ENCODE measurements around the gene OR7A5. TPM values are rescaled to one million over a fixed set of nuclear protein-coding genes. Genes with fewer than 3 reads are reported as not detected.
A peak's percentile ranks its signal among the peaks of the same experiment; 100 is the strongest.
"Not testable (repeated sequence)": the region's sequence is repeated elsewhere in the genome, so short reads cannot be mapped to it uniquely, and the experiment has no call there.

The OR7A5 gene
- total and polyA plus RNA-seq, 2 donors from 2014 or later: not detected

DNA sequence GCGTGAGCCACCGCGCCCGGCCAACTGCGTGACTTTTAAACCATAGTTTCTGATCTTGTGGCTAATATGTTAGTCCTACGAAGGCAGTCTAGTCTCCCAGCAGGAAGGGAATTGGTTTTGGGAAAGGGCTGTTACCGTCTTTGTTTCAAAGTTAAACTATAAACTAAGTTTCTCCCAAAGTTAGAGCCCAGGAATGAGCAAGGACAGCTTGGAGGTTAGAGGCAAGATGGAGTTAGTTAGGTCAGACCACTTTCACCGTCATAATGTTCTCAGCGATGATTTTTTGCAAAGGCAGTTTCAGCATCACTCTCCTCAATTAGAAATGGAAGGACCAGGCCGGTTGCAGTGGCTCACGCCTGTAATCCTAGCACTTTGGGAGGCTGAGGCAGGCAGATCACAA is 39.0 kb downstream of the OR7A5 start:
- Histone ChIP-seq H3K36me3 (ENCODE audit: control insufficient read depth in 2 of 3, insufficient read depth in 3 of 3, low read length in 3 of 3) (no peaks in the 10 kb centered on the region), H3K27ac (ENCODE audit: low read depth in 2 of 2, low read length in 2 of 2) (no peak overlapping the region), H3K27me3 (ENCODE audit: control insufficient read depth, insufficient read depth, low read length) (no peaks in the 10 kb centered on the region), H3K4me3 (ENCODE audit: low read length in 3 of 3) (no peak overlapping the region), H3K9me3 (ENCODE audit: control insufficient read depth in 2 of 3, insufficient read depth in 1 of 3, low read length in 3 of 3) (no peaks in the 10 kb centered on the region), H3K9ac (ENCODE audit: low read length in 3 of 3) (no peak overlapping the region), H3K4me1 (ENCODE audit: control insufficient read depth in 2 of 3, insufficient read depth in 2 of 3, low read depth in 1 of 3, low read length in 3 of 3) (no peaks in the 10 kb centered on the region)
- DNase-seq (no peak), FAIRE-seq (no peak)
- TF ChIP-seq, protein P1, sequence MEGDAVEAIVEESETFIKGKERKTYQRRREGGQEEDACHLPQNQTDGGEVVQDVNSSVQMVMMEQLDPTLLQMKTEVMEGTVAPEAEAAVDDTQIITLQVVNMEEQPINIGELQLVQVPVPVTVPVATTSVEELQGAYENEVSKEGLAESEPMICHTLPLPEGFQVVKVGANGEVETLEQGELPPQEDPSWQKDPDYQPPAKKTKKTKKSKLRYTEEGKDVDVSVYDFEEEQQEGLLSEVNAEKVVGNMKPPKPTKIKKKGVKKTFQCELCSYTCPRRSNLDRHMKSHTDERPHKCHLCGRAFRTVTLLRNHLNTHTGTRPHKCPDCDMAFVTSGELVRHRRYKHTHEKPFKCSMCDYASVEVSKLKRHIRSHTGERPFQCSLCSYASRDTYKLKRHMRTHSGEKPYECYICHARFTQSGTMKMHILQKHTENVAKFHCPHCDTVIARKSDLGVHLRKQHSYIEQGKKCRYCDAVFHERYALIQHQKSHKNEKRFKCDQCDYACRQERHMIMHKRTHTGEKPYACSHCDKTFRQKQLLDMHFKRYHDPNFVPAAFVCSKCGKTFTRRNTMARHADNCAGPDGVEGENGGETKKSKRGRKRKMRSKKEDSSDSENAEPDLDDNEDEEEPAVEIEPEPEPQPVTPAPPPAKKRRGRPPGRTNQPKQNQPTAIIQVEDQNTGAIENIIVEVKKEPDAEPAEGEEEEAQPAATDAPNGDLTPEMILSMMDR (IDR thresholded peaks at IDR 0.05; ENCODE audit: borderline replicate concordance, extremely low read depth, insufficient read depth): no peak
- intact Hi-C loops (cut with DNase I): no loop called here

DNA sequence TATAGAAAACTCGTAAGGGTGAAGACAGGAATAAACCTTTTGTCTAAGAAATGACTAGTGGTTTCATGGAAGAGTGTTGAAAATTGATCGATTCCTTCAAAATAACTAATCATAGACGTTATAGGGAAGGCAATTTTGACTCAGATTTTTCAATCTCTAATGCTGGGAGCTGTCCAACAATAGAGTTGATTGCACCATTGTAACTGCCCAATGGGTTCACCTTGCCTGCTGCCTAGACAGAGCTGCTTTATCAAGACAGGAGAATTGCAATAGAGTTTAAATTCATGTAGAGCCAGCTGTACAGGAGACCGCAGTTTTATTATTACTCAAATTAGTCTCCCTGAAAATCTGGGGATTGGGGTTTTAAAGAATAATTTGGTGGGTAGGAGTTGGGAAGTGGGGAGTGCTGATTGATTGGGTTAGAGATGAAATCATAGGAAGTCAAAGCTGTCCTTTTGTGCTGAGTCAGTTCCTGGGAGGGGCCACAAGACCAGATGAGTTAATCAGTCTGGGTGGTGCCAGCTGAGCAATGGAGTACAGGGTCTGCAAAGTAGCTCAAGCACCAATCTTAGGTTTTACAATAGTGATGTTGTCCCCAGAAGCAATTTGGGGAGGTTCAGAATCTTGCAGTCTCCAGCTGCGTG is 39.8 kb downstream of the OR7A5 start:
- Histone ChIP-seq H3K9ac (ENCODE audit: low read length in 3 of 3) (no peak overlapping the region), H3K27me3 (ENCODE audit: control insufficient read depth, insufficient read depth, low read length) (no peaks in the 10 kb centered on the region), H3K27ac (ENCODE audit: low read depth in 2 of 2, low read length in 2 of 2) (no peak overlapping the region), H3K4me1 (ENCODE audit: control insufficient read depth in 2 of 3, insufficient read depth in 2 of 3, low read depth in 1 of 3, low read length in 3 of 3) (no peaks in the 10 kb centered on the region), H3K9me3 (ENCODE audit: control insufficient read depth in 2 of 3, insufficient read depth in 1 of 3, low read length in 3 of 3) (no peaks in the 10 kb centered on the region), H3K36me3 (ENCODE audit: control insufficient read depth in 2 of 3, insufficient read depth in 3 of 3, low read length in 3 of 3) (no peaks in the 10 kb centered on the region), H3K4me3 (ENCODE audit: low read length in 3 of 3) (no peak overlapping the region)
- DNase-seq (no peak), FAIRE-seq (no peak)
- TF ChIP-seq, protein P1 (IDR thresholded peaks at IDR 0.05; ENCODE audit: borderline replicate concordance, extremely low read depth, insufficient read depth): no peak
- intact Hi-C loops (cut with DNase I): no loop called here

DNA sequence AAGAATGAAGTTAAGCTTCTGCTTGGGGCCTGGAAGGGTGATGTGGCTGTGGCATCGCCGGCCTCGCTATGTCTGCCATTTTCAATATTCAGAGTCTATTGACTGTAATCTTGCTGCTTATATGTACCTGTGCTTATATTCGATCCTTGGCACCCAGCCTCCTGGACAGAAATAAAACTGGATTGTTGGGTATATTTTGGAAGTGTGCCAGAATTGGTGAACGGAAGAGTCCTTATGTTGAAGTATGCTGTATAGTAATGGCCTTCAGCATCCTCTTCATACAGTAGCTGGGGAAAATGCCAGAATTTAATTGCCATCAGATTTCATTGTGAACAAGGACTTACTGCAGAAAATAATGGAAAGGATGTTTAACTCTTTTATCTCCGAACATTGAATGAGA is 42.7 kb downstream of the OR7A5 start:
- H3K9ac ChIP-seq (ENCODE audit: low read length in 3 of 3); H3K4me3 ChIP-seq (ENCODE audit: low read length in 3 of 3); FAIRE-seq; intact Hi-C loops (cut with DNase I); H3K9me3 ChIP-seq (ENCODE audit: control insufficient read depth in 2 of 3, insufficient read depth in 1 of 3, low read length in 3 of 3); DNase-seq; H3K27me3 ChIP-seq (ENCODE audit: control insufficient read depth, insufficient read depth, low read length); H3K36me3 ChIP-seq (ENCODE audit: control insufficient read depth in 2 of 3, insufficient read depth in 3 of 3, low read length in 3 of 3); H3K27ac ChIP-seq (ENCODE audit: low read depth in 2 of 2, low read length in 2 of 2); H3K4me1 ChIP-seq (ENCODE audit: control insufficient read depth in 2 of 3, insufficient read depth in 2 of 3, low read depth in 1 of 3, low read length in 3 of 3): not testable (repeated sequence)

DNA sequence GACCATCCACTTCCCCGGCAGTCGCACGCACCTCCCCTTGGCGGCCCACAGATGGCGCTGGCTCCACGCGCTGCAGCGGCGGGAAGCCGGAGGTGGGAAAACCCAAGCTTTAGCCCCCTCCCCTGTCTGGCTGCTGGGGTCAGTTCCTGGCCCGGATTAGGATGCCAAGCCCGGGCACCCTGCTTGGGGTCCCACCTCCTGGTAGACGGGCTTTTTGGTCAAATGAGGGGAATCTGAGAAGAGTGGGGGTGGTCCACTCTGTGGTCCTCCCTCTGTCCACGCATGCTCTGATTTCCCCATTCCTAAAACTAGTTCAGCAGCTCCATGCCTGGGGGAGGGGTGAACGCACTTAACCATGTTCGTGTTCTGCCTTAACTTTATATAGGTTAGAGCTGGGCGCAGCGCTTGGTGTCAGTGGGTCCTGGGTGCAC is 48.5 kb downstream of the OR7A5 start:
- H3K36me3 ChIP-seq (ENCODE audit: control insufficient read depth in 2 of 3, insufficient read depth in 3 of 3, low read length in 3 of 3): no peaks in the 10 kb centered on the region
- intact Hi-C loops (cut with DNase I): no loop called here
- DNase-seq: peak; percentile 25 to 84 (median 45)
- H3K4me1 ChIP-seq (ENCODE audit: control insufficient read depth in 2 of 3, insufficient read depth in 2 of 3, low read depth in 1 of 3, low read length in 3 of 3): no peaks in the 10 kb centered on the region
- no peak overlapping the region for H3K9ac ChIP-seq (ENCODE audit: low read length in 3 of 3)
- no peak for FAIRE-seq
- H3K27me3 ChIP-seq (ENCODE audit: control insufficient read depth, insufficient read depth, low read length): no peaks in the 10 kb centered on the region
- H3K4me3 ChIP-seq (ENCODE audit: low read length in 3 of 3): no peak overlapping the region
- TF ChIP-seq, protein P1 (IDR thresholded peaks at IDR 0.05; ENCODE audit: borderline replicate concordance, extremely low read depth, insufficient read depth): peak; percentile 53
- no peaks in the 10 kb centered on the region for H3K9me3 ChIP-seq (ENCODE audit: control insufficient read depth in 2 of 3, insufficient read depth in 1 of 3, low read length in 3 of 3)
- H3K27ac ChIP-seq (ENCODE audit: low read depth in 2 of 2, low read length in 2 of 2): no peak overlapping the region

DNA sequence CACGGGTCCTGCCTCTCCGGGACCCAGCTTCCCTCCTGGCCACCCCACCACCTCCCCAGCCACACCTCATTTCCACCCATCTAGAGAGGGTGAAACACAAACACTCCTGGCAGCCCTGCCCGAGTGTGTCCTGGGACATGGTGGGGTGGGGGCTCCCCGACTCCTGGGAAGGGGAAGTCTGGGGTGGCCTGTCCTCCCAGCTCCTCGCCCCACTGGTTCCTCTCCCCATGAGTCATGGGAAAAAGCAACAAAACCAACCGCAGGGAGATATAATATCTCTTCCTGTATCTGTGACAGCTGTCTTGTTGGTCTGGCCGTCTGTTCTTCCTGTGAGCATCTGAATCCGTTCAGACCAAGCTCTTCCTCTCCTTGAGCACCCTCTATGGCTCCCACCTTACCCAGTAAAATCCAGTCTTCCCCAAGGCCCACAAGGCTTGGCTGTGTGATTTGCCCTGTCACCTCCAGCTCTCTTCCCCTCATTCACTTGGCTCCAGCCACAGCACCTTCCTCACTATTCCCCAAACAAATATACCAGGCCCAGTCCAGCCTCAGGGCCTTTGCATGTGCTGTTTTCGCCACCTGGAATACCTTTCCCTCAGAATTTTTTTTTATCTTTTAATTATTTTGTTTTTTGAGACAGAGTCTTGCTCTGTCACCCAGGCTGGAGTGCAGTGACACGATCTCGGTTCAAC is 49.7 kb downstream of the OR7A5 start:
- H3K27ac ChIP-seq (ENCODE audit: low read depth in 2 of 2, low read length in 2 of 2); H3K9me3 ChIP-seq (ENCODE audit: control insufficient read depth in 2 of 3, insufficient read depth in 1 of 3, low read length in 3 of 3); H3K4me3 ChIP-seq (ENCODE audit: low read length in 3 of 3); FAIRE-seq; H3K9ac ChIP-seq (ENCODE audit: low read length in 3 of 3); intact Hi-C loops (cut with DNase I); H3K27me3 ChIP-seq (ENCODE audit: control insufficient read depth, insufficient read depth, low read length); H3K36me3 ChIP-seq (ENCODE audit: control insufficient read depth in 2 of 3, insufficient read depth in 3 of 3, low read length in 3 of 3); H3K4me1 ChIP-seq (ENCODE audit: control insufficient read depth in 2 of 3, insufficient read depth in 2 of 3, low read depth in 1 of 3, low read length in 3 of 3): not testable (repeated sequence)
- peak in 1 of 5 donors; percentile 15 for DNase-seq

DNA sequence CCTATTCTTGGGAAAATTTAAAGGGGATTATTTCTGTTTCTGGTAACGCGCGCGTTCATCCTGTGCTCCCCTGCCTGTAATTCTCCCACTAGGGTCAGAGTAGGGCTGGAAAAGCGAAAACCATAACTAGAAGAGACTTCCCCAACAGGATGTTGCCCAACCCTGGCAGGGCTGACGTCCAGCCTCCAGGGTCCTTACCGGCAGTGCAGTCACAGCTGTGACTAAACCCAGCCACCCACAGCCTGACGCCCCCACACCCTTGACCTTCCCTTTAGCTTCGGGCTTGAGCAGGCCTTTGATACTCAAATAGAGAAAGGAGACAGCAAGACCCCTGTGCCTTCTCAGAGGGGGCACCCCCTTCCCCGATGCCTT is 50.3 kb downstream of the OR7A5 start:
- H3K4me3 ChIP-seq (ENCODE audit: low read length in 3 of 3); intact Hi-C loops (cut with DNase I); H3K36me3 ChIP-seq (ENCODE audit: control insufficient read depth in 2 of 3, insufficient read depth in 3 of 3, low read length in 3 of 3); H3K9me3 ChIP-seq (ENCODE audit: control insufficient read depth in 2 of 3, insufficient read depth in 1 of 3, low read length in 3 of 3); FAIRE-seq; H3K27me3 ChIP-seq (ENCODE audit: control insufficient read depth, insufficient read depth, low read length); H3K9ac ChIP-seq (ENCODE audit: low read length in 3 of 3); H3K4me1 ChIP-seq (ENCODE audit: control insufficient read depth in 2 of 3, insufficient read depth in 2 of 3, low read depth in 1 of 3, low read length in 3 of 3); H3K27ac ChIP-seq (ENCODE audit: low read depth in 2 of 2, low read length in 2 of 2): not testable (repeated sequence)
- peak in 2 of 5 donors; percentile 16 to 90 for DNase-seq
